ENCODE measurements around the gene CAMTA1.

- TF ChIP-seq RFX5 (IDR thresholded peaks at IDR 0.05; ENCODE audit: low read length) (no peak), CTCF (IDR thresholded peaks at IDR 0.05) (no peak), EP300 (IDR thresholded peaks at IDR 0.05; ENCODE audit: borderline replicate concordance in 1 of 2, low read depth in 1 of 2, low read length in 1 of 2) (no peak), YY1 (IDR thresholded peaks at IDR 0.05; ENCODE audit: low read depth) (no peak)
These were observed 48.5 kb downstream of the CAMTA1 start for GRCh38 chr1:6833804-6834203.
